Kidney epithelial cell (primary cell): ENCODE data around the gene ST14. TPM values are rescaled to one million over a fixed set of nuclear protein-coding genes. Genes with fewer than 3 reads are reported as not detected.

Source experiments
- DNase-seq: peaks from one replicate; pipeline ENCODE4 v3.0.0-alpha.2; 2010; ENCODE audit warnings: low read depth
- H3K27me3 ChIP-seq: 2 replicates; pipeline ENCODE4 v1.6.0; 2011; ENCODE audit warnings: low read length; ENCODE audit not compliant: control insufficient read depth, insufficient read depth
- H3K36me3 ChIP-seq: 2 replicates; pipeline ENCODE4 v1.5.1; 2011; ENCODE audit warnings: low read length; ENCODE audit not compliant: control insufficient read depth, insufficient read depth
- H3K4me3 ChIP-seq: 2 replicates; pipeline ENCODE4 v1.5.1; 2011; ENCODE audit warnings: low read depth, mild to moderate bottlenecking, control low read depth, low read length
- total RNA-seq: library from RNA; depleted of rRNA; stranded (reverse); fragments of >200 nt; gene quantifications from 2 replicates; pipeline ENCODE4 v1.2.3, GENCODE V29; 2015
- TF ChIP-seq, protein P1 (sequence below): IDR thresholded peaks from 2 replicates; pipeline ENCODE4 v1.5.1; 2011; ENCODE audit warnings: mild to moderate bottlenecking, moderate library complexity, low read length, control low read depth, inconsistent platforms; ENCODE audit not compliant: insufficient read depth, poor library complexity, severe bottlenecking

The ST14 gene
- total RNA-seq, 1 donor from 2014 or later, result 93.0 TPM

DNA sequence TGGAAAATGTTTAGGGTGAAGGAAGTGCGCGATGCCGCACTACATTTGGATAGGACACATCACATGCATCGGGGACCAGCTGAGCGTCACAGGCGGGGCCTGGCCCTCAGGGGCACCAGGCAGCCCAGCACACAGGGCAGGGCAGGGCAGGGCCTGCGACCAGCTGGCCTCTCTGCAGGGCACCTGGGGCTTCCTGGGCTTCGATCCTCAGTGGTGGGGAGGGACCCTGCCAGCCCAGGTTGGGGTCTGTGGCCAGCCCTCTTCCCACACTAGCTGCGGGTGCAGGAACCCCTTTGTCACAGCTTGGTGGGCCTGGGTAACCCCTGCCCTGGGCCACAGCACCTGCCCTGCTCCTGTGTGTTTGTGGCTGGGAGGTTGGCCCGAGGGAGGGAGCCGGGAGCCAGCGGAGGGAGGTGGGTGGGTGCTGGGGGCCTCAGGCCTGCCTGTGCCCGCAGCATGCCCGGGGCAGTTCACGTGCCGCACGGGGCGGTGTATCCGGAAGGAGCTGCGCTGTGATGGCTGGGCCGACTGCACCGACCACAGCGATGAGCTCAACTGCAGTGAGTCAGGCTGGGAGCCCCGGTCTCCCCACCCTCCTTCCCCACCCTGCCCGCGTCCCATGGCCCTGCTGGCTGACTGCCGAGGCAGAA lies 37.9 kb downstream of the ST14 start:
- TF ChIP-seq, protein P1, sequence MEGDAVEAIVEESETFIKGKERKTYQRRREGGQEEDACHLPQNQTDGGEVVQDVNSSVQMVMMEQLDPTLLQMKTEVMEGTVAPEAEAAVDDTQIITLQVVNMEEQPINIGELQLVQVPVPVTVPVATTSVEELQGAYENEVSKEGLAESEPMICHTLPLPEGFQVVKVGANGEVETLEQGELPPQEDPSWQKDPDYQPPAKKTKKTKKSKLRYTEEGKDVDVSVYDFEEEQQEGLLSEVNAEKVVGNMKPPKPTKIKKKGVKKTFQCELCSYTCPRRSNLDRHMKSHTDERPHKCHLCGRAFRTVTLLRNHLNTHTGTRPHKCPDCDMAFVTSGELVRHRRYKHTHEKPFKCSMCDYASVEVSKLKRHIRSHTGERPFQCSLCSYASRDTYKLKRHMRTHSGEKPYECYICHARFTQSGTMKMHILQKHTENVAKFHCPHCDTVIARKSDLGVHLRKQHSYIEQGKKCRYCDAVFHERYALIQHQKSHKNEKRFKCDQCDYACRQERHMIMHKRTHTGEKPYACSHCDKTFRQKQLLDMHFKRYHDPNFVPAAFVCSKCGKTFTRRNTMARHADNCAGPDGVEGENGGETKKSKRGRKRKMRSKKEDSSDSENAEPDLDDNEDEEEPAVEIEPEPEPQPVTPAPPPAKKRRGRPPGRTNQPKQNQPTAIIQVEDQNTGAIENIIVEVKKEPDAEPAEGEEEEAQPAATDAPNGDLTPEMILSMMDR, result no peak
- no peak for DNase-seq
- H3K36me3 ChIP-seq, result no peaks in the 10 kb centered on the region
- H3K27me3 ChIP-seq, result no peaks in the 10 kb centered on the region
- H3K4me3 ChIP-seq, result no peak overlapping the region

DNA sequence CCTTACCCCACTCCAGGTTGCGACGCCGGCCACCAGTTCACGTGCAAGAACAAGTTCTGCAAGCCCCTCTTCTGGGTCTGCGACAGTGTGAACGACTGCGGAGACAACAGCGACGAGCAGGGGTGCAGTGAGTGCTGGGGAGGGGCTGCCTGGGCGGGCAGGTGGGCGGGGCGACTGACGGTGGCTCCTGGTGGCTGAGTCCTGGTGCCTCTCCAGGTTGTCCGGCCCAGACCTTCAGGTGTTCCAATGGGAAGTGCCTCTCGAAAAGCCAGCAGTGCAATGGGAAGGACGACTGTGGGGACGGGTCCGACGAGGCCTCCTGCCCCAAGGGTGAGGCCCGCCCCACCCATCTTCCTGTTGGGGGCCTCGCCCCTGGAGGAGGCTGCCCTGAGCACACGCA lies 38.7 kb downstream of the ST14 start:
- H3K27me3 ChIP-seq, result no peaks in the 10 kb centered on the region
- H3K36me3 ChIP-seq, result no peaks in the 10 kb centered on the region
- TF ChIP-seq, protein P1, result no peak
- H3K4me3 ChIP-seq, result no peak overlapping the region
- no peak for DNase-seq

DNA sequence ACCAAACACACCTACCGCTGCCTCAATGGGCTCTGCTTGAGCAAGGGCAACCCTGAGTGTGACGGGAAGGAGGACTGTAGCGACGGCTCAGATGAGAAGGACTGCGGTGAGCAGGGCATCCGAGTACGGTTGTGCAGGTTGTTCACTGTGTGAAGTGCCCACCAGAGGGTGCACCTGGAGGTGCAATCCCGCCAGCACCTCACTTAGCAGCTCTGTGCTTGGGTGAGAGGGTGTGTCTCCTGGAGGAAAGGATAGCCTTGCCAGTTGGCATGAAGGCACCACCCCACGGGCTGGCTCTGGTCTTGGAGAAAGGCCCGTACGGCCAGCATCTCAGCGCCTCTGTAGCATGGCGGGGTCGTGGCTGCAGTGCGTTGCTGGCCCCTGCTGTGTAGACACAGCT lies 39.4 kb downstream of the ST14 start:
- TF ChIP-seq, protein P1, result no peak
- Histone ChIP-seq H3K4me3 (no peak overlapping the region), H3K27me3 (no peaks in the 10 kb centered on the region), H3K36me3 (no peaks in the 10 kb centered on the region)
- DNase-seq, result no peak

DNA sequence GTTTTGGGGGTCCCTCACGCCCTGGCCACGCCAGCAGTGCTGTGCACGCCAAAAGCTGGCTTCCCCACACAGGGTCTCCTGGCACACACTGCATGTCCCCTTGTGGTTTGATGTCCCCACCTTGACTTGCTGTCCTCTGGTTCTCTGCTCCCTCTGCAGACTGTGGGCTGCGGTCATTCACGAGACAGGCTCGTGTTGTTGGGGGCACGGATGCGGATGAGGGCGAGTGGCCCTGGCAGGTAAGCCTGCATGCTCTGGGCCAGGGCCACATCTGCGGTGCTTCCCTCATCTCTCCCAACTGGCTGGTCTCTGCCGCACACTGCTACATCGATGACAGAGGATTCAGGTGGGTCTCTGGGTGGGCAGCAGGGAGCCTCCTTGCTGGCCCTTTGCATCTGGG lies 40.2 kb downstream of the ST14 start:
- Histone ChIP-seq H3K27me3 (no peaks in the 10 kb centered on the region), H3K36me3 (no peaks in the 10 kb centered on the region), H3K4me3 (no peak overlapping the region)
- no peak for DNase-seq
- TF ChIP-seq, protein P1, result no peak

DNA sequence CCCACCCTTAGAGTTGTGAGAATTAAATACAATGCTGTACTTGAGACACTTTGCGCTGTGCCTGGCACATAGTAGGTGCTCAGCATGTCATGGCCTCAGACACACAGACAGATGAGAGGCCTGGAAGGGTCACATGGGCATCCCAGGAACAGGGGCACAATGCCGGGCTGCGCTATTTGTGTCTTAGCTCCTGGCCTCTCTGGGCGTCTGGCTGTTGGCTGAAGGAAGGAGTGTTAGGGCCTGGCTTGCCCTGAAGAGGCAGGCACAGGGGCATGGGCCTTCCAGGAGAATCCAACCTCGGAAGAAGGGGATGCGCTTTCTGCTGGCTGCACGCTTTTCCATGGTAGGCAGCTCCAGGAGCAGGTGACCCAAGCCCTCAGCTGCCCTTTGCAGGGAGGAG lies 41.4 kb downstream of the ST14 start:
- H3K4me3 ChIP-seq, result no peak overlapping the region
- H3K36me3 ChIP-seq, result no peaks in the 10 kb centered on the region
- DNase-seq, result no peak
- TF ChIP-seq, protein P1, result no peak
- H3K27me3 ChIP-seq, result no peaks in the 10 kb centered on the region
